SK-N-MC (cell line): ENCODE measurements around the gene VAV3.
"Not testable (repeated sequence)": the region's sequence is repeated elsewhere in the genome, so short reads cannot be mapped to it uniquely, and the experiment has no call there.

ENCODE experiments used
- DNase-seq: peaks from one replicate; pipeline ENCODE4 v3.0.0-alpha.2; 2011; ENCODE audit warnings: low read depth, low spot score
- H3K27ac ChIP-seq: fragments of 200-600 bp; sonication (generic); 2 replicates; pipeline ENCODE4 v1.5.1; 2016; ENCODE audit warnings: mixed run types
- H3K36me3 ChIP-seq: fragments of 200-600 bp; sonication (generic); 2 replicates; pipeline ENCODE4 v1.6.1; 2017; ENCODE audit warnings: antibody characterized with exemption, low read length, mixed read lengths; ENCODE audit not compliant: insufficient read depth
- H3K4me3 ChIP-seq: fragments of 200-600 bp; sonication (generic); 2 replicates; pipeline ENCODE4 v1.5.1; 2016
- H3K9ac ChIP-seq: fragments of 200-600 bp; sonication (generic); 2 replicates; pipeline ENCODE4 v1.8.0; 2017; ENCODE audit warnings: mixed run types, mixed read lengths; ENCODE audit not compliant: insufficient read length
- H3K9me3 ChIP-seq: fragments of 200-600 bp; sonication (generic); 2 replicates; pipeline ENCODE4 v1.6.1; 2017; ENCODE audit warnings: low read depth, mild to moderate bottlenecking, antibody characterized with exemption, low read length, moderate library complexity, mixed read lengths
- EZH2 ChIP-seq: fragments of 200-600 bp; sonication (generic); IDR thresholded peaks from one replicate; pipeline ENCODE4 v1.6.1; 2017; ENCODE audit warnings: antibody characterized with exemption
- FOXP2 ChIP-seq: optimal IDR thresholded peaks from 2 replicates; pipeline ENCODE3; 2011; ENCODE audit warnings: mild to moderate bottlenecking, moderate library complexity; ENCODE audit not compliant: insufficient read depth; ENCODE audit errors: extremely low read length, control extremely low read depth
- POLR2AphosphoS5 ChIP-seq: IDR thresholded peaks from 2 replicates; pipeline ENCODE4 v1.6.1; 2012; ENCODE audit warnings: mild to moderate bottlenecking, low read depth, low read length, borderline replicate concordance

The VAV3 gene

DNA sequence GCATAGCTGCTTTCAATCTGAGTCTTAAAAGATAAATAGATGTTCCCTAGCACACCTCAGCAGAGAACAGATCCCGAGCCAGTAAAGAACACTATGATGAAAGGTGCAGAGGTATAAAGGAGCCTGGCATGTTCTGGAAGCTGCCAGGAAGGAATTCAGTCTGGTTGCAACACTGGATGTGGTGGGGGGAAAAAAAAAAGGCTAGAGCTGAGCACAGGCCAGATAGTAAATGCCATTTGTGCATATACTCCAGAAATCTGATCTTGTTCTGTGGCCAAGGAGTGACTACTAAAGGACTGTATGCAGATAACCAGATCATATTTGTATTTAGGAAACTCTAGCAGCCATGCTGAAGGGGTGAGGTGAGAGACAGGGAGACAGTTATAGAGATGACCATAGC is 240.3 kb downstream of the VAV3 start:
- no peak overlapping the region for H3K9ac ChIP-seq

DNA sequence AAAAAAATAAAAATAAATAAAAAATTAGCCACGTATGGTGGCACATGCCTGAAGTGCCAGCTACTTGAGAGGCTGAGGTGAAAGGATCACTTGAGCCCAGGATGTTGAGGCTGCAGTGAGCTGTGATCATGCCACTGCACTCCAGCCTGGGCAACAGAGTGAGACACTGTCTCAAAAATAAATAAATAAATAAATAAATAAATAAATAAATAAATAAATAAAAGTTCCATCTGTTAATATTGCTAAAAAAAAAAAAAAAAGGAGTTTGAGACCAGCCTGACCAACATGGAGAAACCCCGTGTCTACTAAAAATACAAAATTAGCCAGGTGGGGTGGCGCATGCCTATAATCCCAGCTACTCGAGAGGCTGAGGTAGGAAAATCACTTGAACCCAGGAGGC is 244.8 kb downstream of the VAV3 start:
- H3K36me3 ChIP-seq, H3K27ac ChIP-seq, H3K4me3 ChIP-seq, H3K9me3 ChIP-seq, H3K9ac ChIP-seq, DNase-seq: not testable (repeated sequence)

More for the DNA sequence above, 240.3 kb downstream of the VAV3 start:
- TF ChIP-seq FOXP2 (no peak), POLR2AphosphoS5 (no peak), EZH2 (no peak)
- H3K4me3 ChIP-seq, result no peak overlapping the region
- no peak for DNase-seq
- H3K27ac ChIP-seq, result no peak overlapping the region
- H3K36me3 ChIP-seq, result no peaks in the 10 kb centered on the region
- H3K9me3 ChIP-seq, result no peaks in the 10 kb centered on the region

DNA sequence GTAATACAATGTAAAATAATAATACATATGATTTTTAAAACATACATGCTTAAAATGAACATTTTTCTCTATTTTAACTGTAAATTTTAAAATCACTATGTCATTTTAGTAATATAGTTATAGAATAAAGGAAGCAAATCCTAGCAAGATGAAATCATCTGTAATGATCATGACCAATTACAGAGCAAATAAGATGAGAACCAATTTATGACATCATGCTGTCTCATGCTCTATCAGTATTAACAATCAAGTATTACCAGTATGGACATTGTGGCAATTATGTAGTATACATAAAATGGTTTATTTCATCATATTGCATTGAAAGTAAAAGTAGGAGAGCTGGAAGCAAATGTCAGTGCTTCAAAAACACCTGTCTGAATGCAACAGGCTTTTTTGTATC is 255.0 kb downstream of the VAV3 start:
- no peak overlapping the region for H3K9ac ChIP-seq
- no peak overlapping the region for H3K4me3 ChIP-seq
- H3K36me3 ChIP-seq, result no peaks in the 10 kb centered on the region
- TF ChIP-seq EZH2 (no peak), POLR2AphosphoS5 (no peak), FOXP2 (no peak)
- no peak for DNase-seq
- no peak overlapping the region for H3K27ac ChIP-seq
- H3K9me3 ChIP-seq, result no peaks in the 10 kb centered on the region

DNA sequence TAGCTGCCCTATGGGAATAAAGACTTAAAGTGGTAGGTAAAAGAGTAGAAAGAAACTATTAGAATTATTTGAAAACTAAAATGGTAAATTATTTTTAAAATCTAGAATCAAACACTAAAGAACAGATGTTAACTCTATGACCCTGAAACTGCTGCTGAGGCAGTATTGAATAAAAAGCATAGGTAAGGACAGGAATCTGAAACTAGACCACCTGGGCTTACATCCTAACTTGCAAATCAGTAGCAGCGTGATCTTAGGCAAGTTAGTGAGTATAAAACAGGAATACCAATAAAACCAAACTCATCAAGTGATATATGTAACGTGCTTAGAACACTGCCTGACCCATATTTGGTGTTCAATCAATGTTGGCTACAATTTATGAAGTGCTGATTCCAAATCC is 257.9 kb downstream of the VAV3 start:
- H3K9me3 ChIP-seq, result no peaks in the 10 kb centered on the region
- H3K27ac ChIP-seq, result no peak overlapping the region
- DNase-seq, result no peak
- H3K9ac ChIP-seq, result no peak overlapping the region
- no peaks in the 10 kb centered on the region for H3K36me3 ChIP-seq
- TF ChIP-seq POLR2AphosphoS5 (no peak), EZH2 (no peak), FOXP2 (no peak)
- H3K4me3 ChIP-seq, result no peak overlapping the region

DNA sequence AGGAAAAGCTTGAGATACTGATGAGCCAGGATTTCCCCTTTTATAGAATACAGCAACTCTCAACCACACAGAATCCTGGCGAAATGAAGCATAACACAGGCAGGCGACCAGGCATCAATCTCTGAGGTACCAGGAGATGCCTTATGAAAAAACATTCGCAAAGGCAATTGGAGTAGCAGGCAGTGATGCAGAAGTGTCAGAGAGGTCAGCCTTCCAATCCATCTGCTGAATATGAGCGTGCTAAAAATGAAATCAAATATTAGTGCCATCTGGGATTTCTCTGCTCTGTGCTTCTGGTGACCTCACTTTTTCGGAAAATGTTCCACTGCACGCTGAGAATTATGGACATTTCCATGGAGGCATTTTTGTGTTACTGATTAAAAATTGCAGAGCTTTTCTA is 258.8 kb downstream of the VAV3 start:
- Histone ChIP-seq H3K9me3 (no peaks in the 10 kb centered on the region), H3K9ac (no peak overlapping the region), H3K36me3 (no peaks in the 10 kb centered on the region), H3K4me3 (no peak overlapping the region), H3K27ac (no peak overlapping the region)
- no peak for DNase-seq
- no peak for TF ChIP-seq EZH2
- TF ChIP-seq POLR2AphosphoS5, result no peak
- TF ChIP-seq FOXP2, result no peak

DNA sequence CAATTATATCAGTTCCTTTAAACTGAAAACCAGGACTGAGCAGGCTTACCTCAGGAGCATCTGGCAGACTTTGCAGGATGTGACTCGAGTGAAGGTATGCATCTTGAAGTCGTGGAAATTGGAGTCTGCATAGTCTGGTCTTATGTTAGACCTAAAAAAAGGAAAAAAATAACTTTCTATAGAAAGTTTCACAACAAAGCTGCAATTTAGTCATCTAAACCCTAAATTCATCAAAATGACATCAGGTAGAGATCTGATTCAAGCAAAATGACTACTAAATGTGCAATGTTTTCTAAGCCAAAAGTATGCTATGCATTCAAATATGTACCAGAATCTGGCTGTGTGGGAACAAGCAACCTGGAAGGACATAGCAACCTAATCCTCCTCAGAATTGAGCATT is 260.1 kb downstream of the VAV3 start:
- no peaks in the 10 kb centered on the region for H3K9me3 ChIP-seq
- TF ChIP-seq EZH2, result no peak
- TF ChIP-seq FOXP2, result no peak
- no peak for TF ChIP-seq POLR2AphosphoS5
- DNase-seq, result no peak
- no peak overlapping the region for H3K4me3 ChIP-seq
- no peak overlapping the region for H3K9ac ChIP-seq
- no peak overlapping the region for H3K27ac ChIP-seq
- H3K36me3 ChIP-seq, result no peaks in the 10 kb centered on the region

DNA sequence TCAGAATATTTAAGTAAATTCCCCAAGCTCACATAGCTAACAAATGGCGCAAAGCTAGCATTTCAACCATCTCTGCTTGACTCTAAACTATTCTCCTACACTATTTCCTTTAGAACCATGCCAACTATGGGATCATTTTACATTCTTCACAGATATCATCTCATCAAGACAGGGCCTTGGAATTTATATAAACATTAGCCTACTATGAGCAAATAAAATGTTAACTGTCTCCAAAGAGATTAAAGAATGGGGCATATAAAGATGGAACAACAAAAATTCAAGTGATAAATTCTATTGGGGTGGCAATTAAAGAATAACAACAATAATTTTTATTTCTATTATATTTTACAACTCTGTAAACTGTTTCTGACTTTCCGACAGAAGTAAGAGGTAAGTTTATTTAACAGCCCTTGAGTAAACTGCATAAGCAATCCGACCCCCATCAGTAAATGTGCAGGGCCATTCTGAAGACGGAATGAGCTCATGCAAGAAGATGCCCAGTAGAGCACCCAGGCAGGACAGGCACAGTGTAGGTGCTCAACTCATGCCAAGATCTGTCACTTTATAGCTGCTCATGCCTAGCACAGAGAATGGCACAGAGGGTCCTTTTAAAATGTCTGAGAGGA is 261.9 kb downstream of the VAV3 start:
- no peaks in the 10 kb centered on the region for H3K36me3 ChIP-seq
- H3K9me3 ChIP-seq, result no peaks in the 10 kb centered on the region
- DNase-seq, result no peak
- H3K9ac ChIP-seq, result no peak overlapping the region
- no peak overlapping the region for H3K4me3 ChIP-seq
- no peak overlapping the region for H3K27ac ChIP-seq
- no peak for TF ChIP-seq POLR2AphosphoS5

DNA sequence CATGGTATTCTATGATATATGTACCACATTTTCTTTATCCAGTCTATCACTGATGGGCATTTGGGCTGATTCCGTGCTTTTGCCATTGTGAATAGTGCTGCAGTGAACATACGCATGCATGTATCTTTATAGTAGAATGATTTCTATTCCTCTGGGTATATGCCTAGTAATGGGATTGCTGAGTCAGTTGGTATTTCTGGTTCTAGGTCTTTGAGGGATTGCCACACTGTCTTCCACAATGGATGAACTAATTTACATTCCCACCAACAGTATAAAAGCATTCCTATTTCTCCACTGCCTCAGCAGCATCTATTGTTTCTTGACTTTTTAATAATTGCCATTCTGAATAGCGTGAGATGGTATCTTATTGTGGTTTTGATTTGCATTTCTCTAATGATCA is 264.3 kb downstream of the VAV3 start:
- H3K4me3 ChIP-seq, H3K36me3 ChIP-seq, H3K9me3 ChIP-seq, DNase-seq, H3K9ac ChIP-seq, H3K27ac ChIP-seq: not testable (repeated sequence)

DNA sequence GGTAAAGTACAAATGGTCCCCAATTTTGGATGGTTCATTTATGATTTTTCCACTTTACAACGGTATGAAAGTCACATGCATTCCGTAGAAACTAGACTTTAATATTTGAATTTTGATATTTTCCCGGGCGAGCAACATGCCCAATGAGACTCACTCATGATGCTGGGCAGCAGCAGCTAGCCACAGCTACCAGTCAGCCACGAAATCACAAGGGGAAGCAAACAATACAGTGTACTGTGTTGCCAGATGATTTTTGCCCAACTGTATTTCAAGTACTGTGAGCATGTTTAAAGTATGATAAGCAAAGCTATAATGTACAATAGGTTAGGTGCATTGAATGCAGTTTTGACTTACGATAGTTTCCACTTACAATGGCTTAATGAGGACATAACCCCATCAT is 266.8 kb downstream of the VAV3 start:
- DNase-seq, result no peak
- no peak overlapping the region for H3K4me3 ChIP-seq
- no peak overlapping the region for H3K27ac ChIP-seq
- no peak overlapping the region for H3K9ac ChIP-seq
- no peaks in the 10 kb centered on the region for H3K9me3 ChIP-seq
- H3K36me3 ChIP-seq, result no peaks in the 10 kb centered on the region
- TF ChIP-seq EZH2, result no peak
- no peak for TF ChIP-seq FOXP2
- TF ChIP-seq POLR2AphosphoS5, result no peak
